ENCODE measurements around the gene EVA1A.
"Not testable (repeated sequence)": the region's sequence is repeated elsewhere in the genome, so short reads cannot be mapped to it uniquely, and the experiment has no call there.

Gene EVA1A

DNA sequence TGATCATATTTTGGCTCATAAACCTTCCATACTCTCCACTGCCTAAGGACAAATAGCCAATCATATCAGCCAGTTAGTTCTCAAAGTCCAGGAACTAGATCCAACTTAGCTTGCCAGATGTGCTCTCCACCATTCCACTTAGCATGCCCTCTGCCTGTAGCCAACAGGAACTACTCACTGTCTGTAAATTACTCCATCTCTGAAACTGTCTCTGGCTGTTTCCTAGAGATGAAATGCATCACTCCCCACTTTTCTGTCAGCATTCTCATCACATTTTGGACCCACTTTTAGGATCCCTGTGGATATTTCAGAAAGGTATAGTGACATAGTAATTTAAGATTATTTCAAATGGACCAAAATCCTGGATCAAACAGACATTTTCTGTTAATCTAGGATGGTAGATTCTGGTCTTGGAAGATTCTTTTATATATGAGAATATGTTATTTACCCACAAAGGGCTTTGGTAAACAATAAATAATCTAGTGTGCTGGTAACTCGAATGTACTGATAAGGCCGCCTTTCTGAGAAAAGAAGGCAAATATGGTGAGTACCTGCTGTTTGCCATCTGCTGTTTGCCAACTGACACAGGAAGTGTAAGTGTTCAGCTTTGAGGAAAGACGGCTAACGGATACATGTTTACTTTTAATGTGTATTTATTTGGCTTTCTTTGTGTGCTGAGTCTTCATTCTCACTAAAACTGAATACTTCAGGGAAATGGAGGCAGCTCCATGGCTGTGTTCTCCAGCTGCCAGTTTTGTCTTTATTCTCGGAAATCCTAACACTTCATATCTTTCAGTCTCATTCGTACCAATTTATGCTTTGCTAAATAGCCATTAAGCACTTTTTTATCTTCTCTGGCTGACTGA, 79.5 kb downstream of the EVA1A start:
- peak; percentile 10 for DNase-seq

DNA sequence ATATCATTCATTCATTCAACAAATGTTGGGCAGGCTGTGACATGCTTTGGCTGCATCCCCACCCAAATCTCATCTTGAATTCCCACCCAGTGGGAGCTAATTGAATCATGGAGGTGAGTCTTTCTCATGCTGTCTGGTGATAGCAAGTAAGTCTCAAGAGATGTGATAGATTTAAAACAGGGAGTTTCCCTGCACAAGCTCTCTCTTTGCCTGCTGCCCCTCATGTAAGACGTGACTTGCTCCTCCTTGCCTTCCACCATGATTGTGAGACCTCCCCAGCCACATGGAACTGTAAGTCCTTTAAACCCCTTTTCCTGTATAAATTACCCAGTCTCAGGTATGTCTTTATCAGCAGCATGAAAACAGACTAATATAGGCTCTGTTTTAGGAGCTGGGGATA, 83.0 kb downstream of the EVA1A start:
- not testable (repeated sequence) for DNase-seq

DNA sequence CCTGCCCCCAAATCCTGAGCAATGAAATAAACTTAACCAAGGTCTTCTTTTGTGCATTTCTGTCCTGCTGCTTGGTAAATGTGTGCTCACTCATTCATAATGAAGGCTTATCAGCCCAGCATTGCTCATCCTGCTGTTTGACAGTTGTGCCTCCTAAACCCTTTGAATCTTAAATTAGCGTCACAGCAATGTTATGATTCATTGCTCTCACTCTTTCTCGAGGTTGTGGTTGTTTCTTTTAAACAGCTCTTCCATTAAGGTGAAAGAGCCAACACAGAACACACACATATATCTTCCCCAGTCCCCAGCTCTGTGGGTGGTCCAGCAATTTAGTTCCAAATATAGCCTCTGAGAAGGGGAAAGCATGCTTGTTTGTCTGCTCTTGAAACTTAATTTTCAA, 84.0 kb downstream of the EVA1A start:
- DNase-seq = no peak

DNA sequence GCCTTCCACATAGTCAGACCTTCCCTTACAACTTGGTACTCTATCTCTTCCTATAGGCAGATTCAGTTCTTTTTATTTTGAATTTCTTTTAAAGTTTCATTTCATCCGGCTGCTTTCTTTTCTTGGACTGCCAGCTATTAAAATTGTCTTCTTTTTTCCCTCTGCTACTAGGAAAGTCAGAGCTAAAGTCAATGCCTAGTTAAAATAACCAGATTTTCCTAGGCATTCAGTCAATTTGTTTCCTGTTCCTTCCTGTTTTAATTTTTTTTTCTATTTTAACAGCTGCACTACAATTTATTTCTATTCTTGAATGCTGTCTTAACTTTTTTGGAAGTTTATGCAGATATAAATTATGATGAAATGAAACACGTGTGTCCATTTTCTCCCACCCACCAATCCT, 84.8 kb downstream of the EVA1A start:
- no peak for DNase-seq

DNA sequence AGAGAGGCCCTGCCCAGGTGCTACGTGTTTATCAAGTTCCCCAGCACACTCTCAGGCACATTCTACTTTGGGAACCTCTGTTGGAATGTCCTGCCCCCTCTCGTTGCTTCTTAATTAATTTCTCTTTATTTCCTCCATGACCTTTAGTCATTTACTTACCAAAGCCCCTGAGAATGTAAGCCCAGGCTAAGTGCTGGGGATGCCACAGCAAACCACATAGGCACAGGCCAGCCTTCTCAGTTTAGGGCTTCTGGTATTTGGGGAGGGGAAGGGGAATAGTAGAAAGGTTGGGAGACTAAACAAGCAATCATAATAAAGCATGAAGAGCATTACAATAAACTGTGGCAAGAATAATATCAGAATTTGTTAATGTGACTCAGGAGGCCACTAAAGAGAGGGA, 85.7 kb downstream of the EVA1A start:
- DNase-seq = no peak

DNA sequence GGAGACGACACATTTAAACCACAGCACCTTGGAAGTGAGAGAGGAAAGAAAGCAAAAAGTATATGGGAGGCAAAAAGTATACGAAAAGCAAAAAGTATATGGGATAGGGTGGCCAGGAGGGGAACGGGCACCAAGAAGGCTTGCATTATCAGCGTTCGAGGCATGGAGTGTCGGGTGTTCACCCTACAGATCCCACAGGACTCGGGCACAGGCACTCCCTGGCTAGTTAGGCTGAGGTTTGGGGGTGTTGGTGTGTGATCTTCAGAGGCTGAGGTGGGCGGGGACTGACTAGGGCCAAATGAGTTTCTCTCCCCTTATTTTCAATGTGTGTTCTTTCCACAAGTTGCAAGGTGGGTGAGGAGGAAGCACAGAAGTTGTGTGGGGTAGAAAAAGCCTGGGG, 86.6 kb downstream of the EVA1A start:
- no peak for DNase-seq

DNA sequence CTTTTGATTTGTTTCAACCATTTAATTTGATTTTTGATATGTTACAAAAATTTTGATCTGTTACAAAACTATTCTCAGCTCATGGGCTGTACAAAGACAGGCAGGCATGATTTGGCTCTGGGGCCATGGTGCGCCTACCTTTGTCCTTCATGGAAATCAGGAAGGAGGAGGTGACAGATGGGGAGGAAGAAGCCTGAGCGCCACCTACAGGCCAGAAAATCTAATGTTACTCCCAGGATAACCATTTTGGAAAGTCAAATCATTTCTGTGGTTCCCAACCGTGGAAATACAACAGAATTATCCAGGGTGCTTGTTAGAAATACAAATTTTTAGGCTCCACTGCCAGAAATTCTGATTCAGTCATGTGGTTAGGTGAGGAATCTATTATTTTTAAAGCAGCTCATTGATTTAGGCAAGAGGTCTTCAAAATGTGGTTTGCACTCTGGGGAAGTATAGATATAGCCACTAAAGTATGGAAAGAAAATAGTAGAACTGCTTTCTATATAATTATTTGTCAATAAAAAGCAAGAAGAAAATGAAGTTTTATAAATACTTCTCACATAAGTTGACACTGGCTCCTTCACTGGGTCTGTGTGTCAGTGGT, 93.9 kb downstream of the EVA1A start:
- peak; percentile 64 for DNase-seq

DNA sequence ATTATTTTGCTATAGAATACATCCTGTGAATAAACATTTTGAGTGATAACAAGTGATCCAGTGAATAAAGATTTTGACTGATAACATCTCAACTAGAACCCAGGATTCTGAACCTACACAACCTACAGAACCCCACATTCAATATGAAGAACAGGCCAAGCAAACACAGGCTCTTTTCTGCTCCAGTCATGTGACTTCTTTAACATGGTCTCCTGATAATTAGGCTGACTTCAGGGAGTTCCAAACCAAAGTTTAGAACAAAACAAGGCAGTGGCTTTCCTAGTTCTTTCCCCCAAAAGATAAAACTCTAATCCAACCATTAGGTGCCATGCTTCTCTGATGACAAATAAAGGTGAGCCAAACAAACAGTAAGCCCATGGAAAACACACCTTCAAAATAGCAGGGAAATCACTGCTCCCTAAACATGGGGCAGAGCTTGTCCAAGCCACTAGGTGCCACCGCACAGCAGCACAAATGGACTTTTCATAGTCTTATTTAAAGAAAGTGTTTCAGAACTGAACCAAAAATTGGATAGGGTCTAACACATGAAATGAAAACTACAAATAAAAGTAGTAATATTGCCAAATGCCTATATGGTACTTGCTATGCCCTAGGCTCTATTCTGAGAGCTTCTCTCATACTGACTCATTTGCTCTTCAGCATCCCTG, 95.3 kb downstream of the EVA1A start:
- DNase-seq = no peak

DNA sequence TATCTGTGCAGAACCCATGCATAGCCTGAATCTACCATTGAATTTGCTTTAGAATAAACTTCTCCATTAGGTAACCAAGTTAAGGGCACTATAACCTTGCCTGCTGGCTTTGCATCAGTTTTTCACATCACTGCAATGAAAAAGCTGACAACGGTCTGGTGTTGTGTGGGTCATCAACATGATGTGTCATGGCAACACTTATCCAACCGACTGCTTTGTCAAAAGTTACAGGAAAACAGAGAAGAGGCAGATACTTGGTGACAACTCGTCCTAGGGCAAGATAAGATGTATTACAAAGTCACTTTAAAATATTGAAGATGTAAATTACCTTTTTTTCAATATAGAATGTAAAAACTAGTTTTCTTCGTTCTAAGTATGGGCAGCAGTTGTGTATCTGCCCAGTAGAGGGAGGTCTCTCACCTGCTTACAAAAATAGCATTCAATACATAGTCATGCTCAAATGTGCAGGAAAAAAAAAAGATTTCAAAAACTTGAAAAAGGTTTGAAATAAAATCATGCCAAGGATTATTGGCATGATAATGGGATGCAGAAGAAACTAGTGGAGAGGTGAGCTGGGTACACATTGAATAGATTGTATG, 96.3 kb downstream of the EVA1A start:
- DNase-seq = peak; percentile 30

DNA sequence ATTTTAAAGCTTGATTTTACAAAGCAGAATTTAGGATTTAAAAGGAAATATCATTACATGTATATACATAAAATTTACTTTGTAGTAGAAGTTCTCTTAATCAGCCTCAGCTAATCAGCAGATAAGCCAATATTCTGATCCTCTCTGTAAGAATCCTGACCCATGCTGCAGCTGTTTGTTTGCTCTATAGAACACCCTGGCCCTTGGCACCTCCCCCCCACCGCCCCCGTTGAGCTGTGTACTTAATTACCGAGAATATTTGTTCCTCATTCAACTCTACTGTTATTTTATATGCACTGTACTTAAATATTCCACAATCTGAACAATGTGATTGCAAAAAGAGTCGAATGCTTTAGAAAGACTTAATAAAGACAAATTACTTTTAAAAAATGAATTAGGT, 98.0 kb downstream of the EVA1A start:
- DNase-seq = no peak

DNA sequence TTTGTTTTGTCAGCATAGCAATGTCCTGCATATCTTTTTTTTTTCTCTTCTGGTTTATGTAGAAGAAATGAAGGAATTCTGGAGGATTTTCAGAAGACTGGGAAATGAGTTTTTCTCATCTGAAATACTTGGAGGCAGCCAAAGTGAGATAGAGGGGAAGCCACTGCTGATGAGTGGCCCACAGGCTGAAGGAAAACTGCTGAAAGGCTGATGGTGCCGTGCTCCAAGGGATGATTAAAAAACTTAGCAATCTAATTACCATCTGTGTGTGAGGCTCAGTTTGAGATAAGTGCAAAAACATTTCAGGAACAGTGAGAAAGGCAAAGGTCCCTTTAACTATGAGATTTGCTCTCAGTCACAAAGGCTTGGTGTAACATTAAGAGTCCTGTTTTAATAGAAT, 98.5 kb downstream of the EVA1A start:
- DNase-seq = no peak

DNA sequence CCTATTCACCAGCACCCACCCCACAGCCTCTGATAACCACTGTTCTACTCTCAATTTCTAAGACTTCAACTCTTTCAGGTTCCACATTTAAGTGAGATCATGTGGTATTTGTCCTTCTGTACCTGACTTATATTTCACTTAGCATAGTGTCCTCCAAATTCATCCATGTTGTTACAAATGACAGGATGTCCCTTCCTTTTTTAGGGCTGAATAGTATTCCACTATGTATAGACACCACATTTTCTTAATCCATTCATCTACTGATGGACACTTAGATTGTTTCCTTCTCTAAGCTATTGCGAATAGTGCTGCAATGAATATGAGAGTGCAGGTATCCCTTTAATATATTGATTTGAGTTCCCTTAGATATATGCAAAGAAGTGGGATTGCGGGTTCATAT, 100.1 kb downstream of the EVA1A start:
- no peak for DNase-seq

DNA sequence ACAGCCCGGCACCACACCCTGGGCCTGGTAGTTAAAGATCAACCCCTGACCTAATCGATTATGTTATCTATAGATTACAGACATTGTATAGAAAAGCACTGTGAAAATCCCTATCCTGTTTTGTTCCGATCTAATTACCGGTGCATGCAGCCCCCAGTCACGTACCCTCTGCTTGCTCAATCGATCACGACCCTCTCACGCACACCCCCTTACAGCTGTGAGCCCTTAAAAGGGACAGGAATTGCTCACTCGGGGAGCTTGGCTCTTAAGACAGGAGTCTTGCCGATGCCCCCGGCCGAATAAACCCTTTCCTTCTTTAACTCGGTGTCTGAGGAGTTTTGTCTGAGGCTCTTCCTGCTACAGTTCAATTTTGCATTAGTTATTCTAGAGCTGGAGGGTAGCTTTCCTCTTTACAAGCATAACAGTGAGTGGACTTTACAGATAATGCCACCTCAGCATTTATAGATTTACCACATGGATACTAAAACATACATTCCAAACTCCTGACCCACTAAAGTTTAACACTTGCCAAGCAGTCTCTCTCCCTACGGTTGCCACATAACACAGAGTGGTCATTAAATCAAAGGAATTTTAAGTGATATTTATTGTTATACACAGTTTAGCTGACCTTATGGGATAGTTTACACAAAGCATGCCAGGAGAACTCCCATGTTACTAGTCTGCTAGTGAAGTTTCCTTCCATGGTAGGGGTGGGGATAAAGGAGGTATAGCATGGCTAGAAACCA, 101.0 kb downstream of the EVA1A start:
- no peak for DNase-seq

DNA sequence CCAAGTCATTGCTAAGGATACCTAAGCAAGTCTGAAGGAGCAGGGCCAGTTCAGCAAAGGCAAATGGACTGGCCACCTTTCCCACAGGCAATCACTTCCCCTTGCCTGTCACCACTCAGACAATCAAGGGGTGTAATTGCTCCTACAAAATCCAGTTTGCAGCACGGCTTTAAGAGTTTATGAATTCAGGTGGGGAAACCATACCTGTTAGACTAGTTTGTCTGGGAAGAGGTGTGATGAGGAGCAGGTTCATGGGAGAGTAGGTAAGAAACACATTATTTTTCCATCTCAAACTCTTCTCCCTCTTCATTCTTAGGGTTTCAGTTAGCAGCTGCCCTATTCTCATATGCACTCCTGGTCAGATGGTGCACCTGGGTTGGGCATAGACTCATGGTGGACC, 102.5 kb downstream of the EVA1A start:
- DNase-seq = no peak

DNA sequence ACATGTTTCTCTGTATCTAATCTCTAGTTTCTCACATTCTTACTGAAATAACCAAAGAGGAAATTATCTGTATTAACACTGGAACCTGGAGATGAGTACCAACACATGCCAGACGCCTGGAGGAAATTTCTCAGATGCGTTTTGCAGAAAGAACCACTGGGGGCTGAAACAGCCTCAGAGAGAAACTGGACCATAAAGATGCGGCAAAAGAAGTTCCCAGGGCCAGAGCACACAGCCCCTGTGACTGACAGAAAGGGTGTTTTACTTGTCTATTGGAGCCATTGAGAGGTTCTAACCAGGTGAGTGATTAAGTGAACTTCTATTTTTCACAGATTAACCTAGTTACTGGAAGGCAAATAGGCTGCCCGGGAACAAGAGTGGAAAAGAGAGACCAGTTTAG, 103.9 kb downstream of the EVA1A start:
- DNase-seq = no peak

DNA sequence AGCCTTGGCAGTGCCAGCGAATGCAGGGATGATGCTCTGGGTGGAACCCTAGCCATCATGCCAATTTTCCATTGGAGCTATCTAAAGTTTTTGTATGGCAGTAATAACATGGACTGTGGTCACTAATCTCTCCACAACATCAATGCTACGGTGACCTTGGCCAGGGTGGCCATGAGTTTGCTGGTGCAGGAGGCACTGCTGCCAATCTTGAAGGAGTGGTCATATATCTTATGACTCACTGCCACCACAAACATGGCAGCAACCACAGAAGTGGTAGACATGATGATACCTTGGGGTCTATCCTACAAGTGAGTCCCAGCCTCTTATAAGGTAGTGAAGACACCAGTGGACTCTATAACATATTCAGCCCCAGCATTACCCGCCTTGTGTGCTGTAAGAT, 104.6 kb downstream of the EVA1A start:
- DNase-seq = peak; percentile 2

DNA sequence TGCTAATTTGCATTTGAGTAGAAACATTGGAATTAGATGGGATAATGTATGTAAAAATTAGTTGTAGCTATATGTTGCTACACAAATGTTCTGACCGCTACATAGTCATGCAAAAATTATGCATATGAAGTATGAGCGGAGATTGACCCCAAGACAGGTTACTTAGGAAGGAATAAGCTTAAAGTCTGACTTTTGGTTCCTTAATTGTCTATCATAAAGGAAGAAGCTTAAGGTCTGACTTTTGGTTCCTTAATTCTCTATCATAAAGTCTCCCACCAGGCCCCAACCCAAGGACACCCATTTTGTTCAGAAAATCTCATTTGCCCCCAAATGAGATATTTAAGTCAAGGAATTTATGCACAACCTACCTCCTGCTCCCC, 106.5 kb downstream of the EVA1A start:
- DNase-seq = no peak

DNA sequence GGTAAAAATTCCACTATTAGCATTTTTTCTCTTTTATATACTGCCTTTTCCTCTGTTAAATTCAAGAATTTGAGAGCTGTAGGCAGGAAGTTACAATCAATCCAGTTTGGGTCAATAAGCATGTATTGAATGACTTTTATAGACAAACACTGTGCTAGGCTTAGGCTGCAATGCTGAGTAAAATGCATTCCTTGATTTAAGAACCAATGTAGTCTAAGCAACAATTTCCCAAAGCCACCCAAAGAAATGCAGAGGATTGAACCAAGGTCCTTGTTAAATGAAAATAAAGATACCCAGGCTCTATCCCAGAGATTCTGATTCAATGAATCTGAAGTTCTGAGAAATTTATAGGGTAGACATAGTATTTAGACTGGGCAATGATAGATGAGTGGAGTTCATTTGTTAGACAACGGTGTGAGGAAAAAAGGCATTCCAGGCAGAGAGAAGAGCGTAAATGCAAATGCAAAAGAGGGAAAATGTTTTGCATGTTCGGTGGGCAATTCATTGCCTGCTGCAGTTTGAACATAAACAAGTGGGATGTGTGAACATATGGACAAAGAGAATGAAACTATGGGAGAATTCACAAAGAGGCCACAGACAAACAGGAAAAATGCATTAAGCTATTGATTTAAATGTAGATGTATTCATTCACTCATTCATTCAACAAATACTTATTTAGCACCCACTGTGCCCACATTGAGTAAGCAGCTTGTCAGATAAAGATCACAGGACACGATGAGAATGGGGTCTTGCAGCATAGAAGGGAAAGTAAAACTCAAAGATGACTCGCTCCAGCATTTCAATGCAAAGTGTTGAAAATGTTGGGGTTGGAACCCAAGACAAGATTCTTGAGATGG, 107.1 kb downstream of the EVA1A start:
- no peak for DNase-seq

DNA sequence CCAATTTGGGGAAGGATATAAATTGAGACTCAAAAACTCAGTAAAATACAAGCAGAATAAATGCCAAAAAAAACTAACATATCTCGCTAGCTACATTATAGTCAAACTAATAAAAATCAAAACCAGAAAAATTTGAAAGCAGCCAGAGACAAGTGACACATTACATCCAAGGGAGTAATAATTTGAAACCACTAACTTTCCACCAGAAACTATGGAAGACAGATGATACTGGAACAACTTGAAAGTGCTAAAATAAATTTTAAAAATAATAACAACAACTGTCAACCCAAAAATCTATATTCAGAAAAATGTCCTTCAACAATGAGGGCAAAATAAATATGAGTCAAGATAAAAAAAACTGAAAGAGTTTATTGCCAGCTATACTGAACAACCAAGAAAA, 110.7 kb downstream of the EVA1A start:
- no peak for DNase-seq

DNA sequence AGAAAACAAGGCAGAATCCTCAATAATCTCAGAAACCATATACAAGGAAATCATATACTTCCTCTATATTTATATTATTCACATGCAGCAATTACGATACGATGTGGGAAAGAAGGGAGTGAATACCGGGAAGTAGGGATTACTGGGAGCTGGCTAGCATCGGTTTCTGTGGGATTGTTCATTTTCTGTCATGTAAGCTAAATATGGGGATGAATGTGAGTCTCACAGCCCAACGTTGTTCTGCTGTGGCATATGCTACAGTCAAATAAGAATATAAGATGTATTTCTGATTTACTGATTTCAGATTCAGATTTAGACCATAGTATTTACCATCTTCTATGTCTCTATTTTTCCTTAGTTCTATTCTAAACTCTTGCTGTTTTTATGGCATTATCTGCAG, 113.6 kb downstream of the EVA1A start:
- DNase-seq = no peak

All from hematopoietic multipotent progenitor cell treated with erythropoietin and hydrocortisone succinate and interleukin-3 and kit ligand, for 6 days (in vitro differentiated cells).